Hypothalamus (tissue), 51 donors: ENCODE results near the gene OR2A42.
"Not testable (repeated sequence)": the region's sequence is repeated elsewhere in the genome, so short reads cannot be mapped to it uniquely, and the experiment has no call there.

Experiments
- DNase-seq, 51 donors: peaks; one replicate each; lab custom pipeline; 2025; lab: John Stamatoyannopoulos, UW

The OR2A42 gene

GRCh38 chr7:144239365-144239764 lies at the start of gene OR2A42:
Gene OR2A42, minus strand, starts transcription at chr7:144239605. Its CDS starts 6,762 bp downstream, at chr7:144232843.
- DNase-seq = not testable (repeated sequence)

- not testable (repeated sequence) for DNase-seq
Observed at GRCh38 chr7:144287171-144287784, 47.9 kb upstream of the OR2A42 start.

GRCh38 chr7:144283716-144284115 lies 44.3 kb upstream of the OR2A42 start:
- not testable (repeated sequence) for DNase-seq

- DNase-seq = not testable (repeated sequence)
Observed at GRCh38 chr7:144282490-144282889, 43.1 kb upstream of the OR2A42 start.

GRCh38 chr7:144281981-144282380 lies 42.6 kb upstream of the OR2A42 start:
- DNase-seq = not testable (repeated sequence)

GRCh38 chr7:144280010-144280409 lies 40.6 kb upstream of the OR2A42 start:
- DNase-seq = not testable (repeated sequence)

- not testable (repeated sequence) for DNase-seq
Observed at GRCh38 chr7:144275281-144275680, 35.9 kb upstream of the OR2A42 start.

GRCh38 chr7:144269188-144269587 lies 29.8 kb upstream of the OR2A42 start, which contains the start of gene CTAGE8:
Gene CTAGE8, minus strand, starts transcription at chr7:144269288. Its CDS starts 38 bp downstream, at chr7:144269250.
- not testable (repeated sequence) for DNase-seq

- DNase-seq = not testable (repeated sequence)
Observed at GRCh38 chr7:144264692-144265091, 25.3 kb upstream of the OR2A42 start, which contains the start of gene OR2A7. Gene OR2A7, minus strand, starts transcription at chr7:144264792. Its CDS starts 5,164 bp downstream, at chr7:144259628.

- DNase-seq = not testable (repeated sequence)
Observed at GRCh38 chr7:144262128-144262527, 22.7 kb upstream of the OR2A42 start.

- not testable (repeated sequence) for DNase-seq
Observed at GRCh38 chr7:144259067-144259466, 19.7 kb upstream of the OR2A42 start.

- DNase-seq = no peak
Observed at GRCh38 chr7:144256112-144256511, 16.7 kb upstream of the OR2A42 start.

GRCh38 chr7:144255471-144255897 lies 16.1 kb upstream of the OR2A42 start:
- DNase-seq = no peak

GRCh38 chr7:144252307-144252706 lies 12.9 kb upstream of the OR2A42 start:
- not testable (repeated sequence) for DNase-seq

GRCh38 chr7:144247674-144248330 lies 8.4 kb upstream of the OR2A42 start:
- not testable (repeated sequence) for DNase-seq

GRCh38 chr7:144246967-144247366 lies 7.6 kb upstream of the OR2A42 start:
- DNase-seq = not testable (repeated sequence)

GRCh38 chr7:144245372-144245771 lies 6.0 kb upstream of the OR2A42 start:
- DNase-seq = not testable (repeated sequence)

GRCh38 chr7:144238530-144239082 lies 799 bp downstream of the OR2A42 start:
- not testable (repeated sequence) for DNase-seq

- not testable (repeated sequence) for DNase-seq
Observed at GRCh38 chr7:144233039-144233438, 6.4 kb downstream of the OR2A42 start.

- DNase-seq = not testable (repeated sequence)
Observed at GRCh38 chr7:144231027-144231426, 8.4 kb downstream of the OR2A42 start.

- not testable (repeated sequence) for DNase-seq
Observed at GRCh38 chr7:144228810-144229209, 10.6 kb downstream of the OR2A42 start.
